GM12875 (cell line): ENCODE results near the gene STAB1.
"Not testable (repeated sequence)": the region's sequence is repeated elsewhere in the genome, so short reads cannot be mapped to it uniquely, and the experiment has no call there.

Experiments
- H3K4me3 ChIP-seq: one replicate; pipeline ENCODE4 v1.5.1; 2011; ENCODE audit warnings: low read depth, low read length, control low read depth
- CTCF ChIP-seq: IDR thresholded peaks from 2 replicates; pipeline ENCODE4 v1.5.1; 2011; ENCODE audit warnings: low read depth, mild to moderate bottlenecking, control low read depth, inconsistent platforms, low read length, moderate library complexity, borderline replicate concordance; ENCODE audit not compliant: insufficient read depth

STAB1 gene

GRCh38 chr3:52523386-52524257 lies 28.5 kb downstream of the STAB1 start:
- no peak for TF ChIP-seq CTCF
- no peak overlapping the region for H3K4me3 ChIP-seq

GRCh38 chr3:52524258-52524751 lies 29.2 kb downstream of the STAB1 start:
- no peak for TF ChIP-seq CTCF
- no peak overlapping the region for H3K4me3 ChIP-seq

DNA sequence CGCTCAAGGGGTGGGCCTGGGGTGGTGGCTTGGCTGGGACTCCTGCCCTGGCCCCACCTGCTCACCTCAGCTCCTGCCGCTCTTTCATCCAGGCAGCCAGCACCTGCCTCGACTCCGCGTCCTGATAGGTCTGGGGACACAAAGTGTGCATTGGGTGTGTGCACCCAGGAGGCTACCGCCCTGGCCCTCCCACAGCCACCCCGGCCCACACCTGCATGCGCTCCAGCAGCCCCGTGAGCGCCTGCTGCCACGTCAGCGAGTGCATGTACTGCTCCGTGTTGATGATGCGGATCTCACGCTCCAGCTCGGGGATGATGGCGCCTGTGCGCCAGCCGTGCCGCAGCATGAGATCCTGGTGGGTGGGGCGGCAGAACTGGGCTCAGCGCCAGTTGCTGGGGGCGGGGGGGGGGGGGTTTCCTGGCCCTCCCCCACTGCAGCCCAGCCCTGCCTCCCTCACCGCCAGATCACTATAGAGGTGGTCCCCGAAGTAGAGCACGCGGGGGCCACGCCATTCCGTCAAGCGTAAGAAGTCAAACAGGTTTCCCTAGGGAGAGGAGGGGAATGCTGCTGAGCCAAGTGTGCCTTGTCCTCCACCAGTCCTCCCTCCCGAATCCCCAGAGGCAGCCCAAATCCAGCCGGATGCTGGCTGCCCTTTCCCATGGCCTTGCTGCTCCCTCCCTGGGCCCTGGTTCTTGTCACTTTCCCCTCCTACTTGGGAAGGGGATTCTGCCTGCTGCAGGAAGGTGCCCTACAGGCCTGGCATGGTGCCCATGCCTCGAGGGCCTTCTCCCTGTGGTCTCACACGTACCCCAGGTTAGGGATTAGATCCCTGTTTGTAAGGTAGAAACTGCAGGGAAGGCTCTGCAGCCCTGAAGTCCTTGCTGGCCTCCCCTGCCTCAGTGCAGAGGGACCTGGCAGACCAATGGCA lies 29.9 kb downstream of the STAB1 start:
- no peak for TF ChIP-seq CTCF

GRCh38 chr3:52525680-52526561 lies 30.8 kb downstream of the STAB1 start:
- no peak for TF ChIP-seq CTCF
- no peak overlapping the region for H3K4me3 ChIP-seq

More for the DNA sequence above, 29.9 kb downstream of the STAB1 start:
- H3K4me3 ChIP-seq = no peak overlapping the region

- not testable (repeated sequence) for H3K4me3 ChIP-seq
Measured at GRCh38 chr3:52526671-52527038, 31.5 kb downstream of the STAB1 start.

GRCh38 chr3:52527039-52527731 lies 32.0 kb downstream of the STAB1 start:
- H3K4me3 ChIP-seq = no peak overlapping the region
- no peak for TF ChIP-seq CTCF
